Measurements from ENCODE around the gene SLC49A3. TPM values are rescaled to one million over a fixed set of nuclear protein-coding genes. Genes with fewer than 3 reads are reported as not detected.

Gene SLC49A3
- total and polyA plus RNA-seq, 2 experiments from 2014 or later = 1.3 to 3.7 TPM

- Histone ChIP-seq H3K4me3 (no peak overlapping the region), H4K20me1 (replicated peaks; ENCODE audit: insufficient read depth) (peaks cover 22% of the 10 kb centered on the region), H3K27ac (ENCODE audit: low read depth) (no peak overlapping the region), H2AFZ (no peak overlapping the region), H3K79me2 (replicated peaks; ENCODE audit: insufficient read depth) (peaks cover 78% of the 10 kb centered on the region), H3K4me1 (ENCODE audit: insufficient read depth) (no peaks in the 10 kb centered on the region), H3F3A (replicated peaks; ENCODE audit: low read depth) (peaks cover under 1% of the 10 kb centered on the region; the same call in 1 of the 2 replicates), H3K9me2 (ENCODE audit: insufficient read depth) (no peaks in the 10 kb centered on the region), H3K4me2 (no peak overlapping the region), H3K36me3 (ENCODE audit: insufficient read depth) (no peaks in the 10 kb centered on the region), H3K27me3 (ENCODE audit: insufficient read depth) (no peaks in the 10 kb centered on the region)
- peaks cover 18% of the 10 kb centered on the region for H3K27me3 Mint-ChIP-seq (ENCODE audit: insufficient read depth, low read depth, poor library complexity)
- ATAC-seq (no peak), DNase-seq (ENCODE audit: low spot score) (no peak)
- no peak overlapping the region for H3K27ac Mint-ChIP-seq
- H3K4me3 Mint-ChIP-seq = no peak overlapping the region; the same call in 2 of the 3 replicates
- TF ChIP-seq CREB1 (CRISPR knock-in tag; IDR thresholded peaks at IDR 0.05; ENCODE audit: low read depth) (no peak), ZNF114 (CRISPR knock-in tag; IDR thresholded peaks at IDR 0.05) (no peak), STAT1 (IDR thresholded peaks at IDR 0.05; ENCODE audit: unreplicated experiment) (no peak), POLR2AphosphoS5 (IDR thresholded peaks at IDR 0.05; ENCODE audit: low read depth) (no peak), ZNF331 (CRISPR knock-in tag; IDR thresholded peaks at IDR 0.05; ENCODE audit: low read depth) (no peak), EZH2phosphoT487 (IDR thresholded peaks at IDR 0.05; ENCODE audit: unreplicated experiment) (no peak), CTCF (conservative IDR thresholded peaks at IDR 0.05; ENCODE audit: low read depth in 2 of 2) (no peak), EZH2 (IDR thresholded peaks at IDR 0.05; ENCODE audit: low read depth, unreplicated experiment) (no peak), JUNB (IDR thresholded peaks at IDR 0.05; ENCODE audit: unreplicated experiment) (no peak), ZNF462 (CRISPR knock-in tag; IDR thresholded peaks at IDR 0.05) (no peak), REST (IDR thresholded peaks at IDR 0.05; ENCODE audit: unreplicated experiment) (no peak), ETS1 (IDR thresholded peaks at IDR 0.05) (no peak), NANOG (IDR thresholded peaks at IDR 0.05; ENCODE audit: borderline replicate concordance) (no peak)
- H3K36me3 Mint-ChIP-seq (ENCODE audit: low read depth) = peaks cover 35% of the 10 kb centered on the region
- peaks cover 2% of the 10 kb centered on the region; the same call in 1 of the 3 replicates for H3K4me1 Mint-ChIP-seq
- H3K9me3 Mint-ChIP-seq = no peaks in the 10 kb centered on the region; the same call in 2 of the 3 replicates
Measured at GRCh38 chr4:725391-726234, 36.7 kb upstream of the SLC49A3 start.
